Left ventricle myocardium inferior (tissue), 1 donor: Measurements from ENCODE around the gene GNG12. TPM values are rescaled to one million over a fixed set of nuclear protein-coding genes. Genes with fewer than 3 reads are reported as not detected.

ENCODE experiments used
- DNase-seq: peaks from one replicate; pipeline ENCODE4 v3.0.0-alpha.2; 2020
- H3K27ac ChIP-seq: fragments of 200-600 bp; replicated peaks from 2 replicates; pipeline ENCODE4 v1.8.0; 2021
- H3K27me3 ChIP-seq: fragments of 200-600 bp; 2 replicates; pipeline ENCODE4 v1.8.0; 2021; ENCODE audit warnings: low read depth
- H3K36me3 ChIP-seq: fragments of 200-600 bp; 2 replicates; pipeline ENCODE4 v1.8.0; 2021
- H3K4me1 ChIP-seq: fragments of 200-600 bp; 2 replicates; pipeline ENCODE4 v1.8.0; 2021
- H3K4me3 ChIP-seq: fragments of 200-600 bp; 2 replicates; pipeline ENCODE4 v1.8.0; 2021; ENCODE audit warnings: mild to moderate bottlenecking, moderate library complexity
- H3K9me3 ChIP-seq: fragments of 200-600 bp; replicated peaks from 2 replicates; pipeline ENCODE4 v1.8.0; 2021
- CTCF ChIP-seq: fragments of 200-600 bp; IDR thresholded peaks from 2 replicates; pipeline ENCODE4 v1.8.0; 2021; ENCODE audit warnings: antibody characterized with exemption, mild to moderate bottlenecking, borderline replicate concordance
- intact Hi-C: fragments of 100-400 bp; cut with micrococcal nuclease; formaldehyde crosslinking; loops from one replicate; pipeline ENCODE4 v1.11.0; 2022
- total RNA-seq: library from RNA; stranded (reverse); fragmentation: NEBNext Ultra II Directional; extraction: Animal tissue kit (Norgen Biotek cat#: 25700); gene quantifications from one replicate; pipeline ENCODE4 v1.2.1, GENCODE V29; 2021
- donor health status: DM: no; HTN: yes; CAD: no; lungs with severe emphysema.

GNG12 gene
- total RNA-seq, 1 donor from 2014 or later, result 35.1 TPM

- H3K36me3 ChIP-seq, result no peaks in the 10 kb centered on the region
- TF ChIP-seq CTCF, result no peak
These were observed 77.6 kb downstream of the GNG12 start for GRCh38 chr1:67755619-67756018.

GRCh38 chr1:67755160-67755559, 78.1 kb downstream of the GNG12 start:
- Histone ChIP-seq H3K4me3 (no peak overlapping the region), H3K36me3 (no peaks in the 10 kb centered on the region), H3K27me3 (no peaks in the 10 kb centered on the region), H3K27ac (no peak overlapping the region), H3K4me1 (peaks cover 71% of the 10 kb centered on the region), H3K9me3 (no peaks in the 10 kb centered on the region)
- TF ChIP-seq CTCF, result no peak
- intact Hi-C loops, result no loop called here
- no peak for DNase-seq

More at GRCh38 chr1:67755619-67756018, 77.6 kb downstream of the GNG12 start:
- Histone ChIP-seq H3K27me3 (no peaks in the 10 kb centered on the region), H3K9me3 (no peaks in the 10 kb centered on the region), H3K27ac (no peak overlapping the region), H3K4me3 (no peak overlapping the region), H3K4me1 (peaks cover 71% of the 10 kb centered on the region)
- DNase-seq, result no peak
- intact Hi-C loops, result no loop called here

- H3K4me1 ChIP-seq, result peaks cover 71% of the 10 kb centered on the region
- intact Hi-C loops, result loop anchor here (5.0 kb wide), 1 partner anchor 67 kb away; the partner anchor contains the start of gene GADD45A
- no peaks in the 10 kb centered on the region for H3K27me3 ChIP-seq
- TF ChIP-seq CTCF, result no peak
- H3K4me3 ChIP-seq, result no peak overlapping the region
- no peak for DNase-seq
- H3K9me3 ChIP-seq, result no peaks in the 10 kb centered on the region
- H3K36me3 ChIP-seq, result no peaks in the 10 kb centered on the region
- no peak overlapping the region for H3K27ac ChIP-seq
These were observed 78.7 kb downstream of the GNG12 start for GRCh38 chr1:67754526-67754920.

GRCh38 chr1:67753776-67754525, 79.3 kb downstream of the GNG12 start:
- intact Hi-C loops, result loop anchor here (5.0 kb wide), 1 partner anchor 67 kb away; the partner anchor contains the start of gene GADD45A
- Histone ChIP-seq H3K36me3 (no peaks in the 10 kb centered on the region), H3K4me1 (peaks cover 71% of the 10 kb centered on the region), H3K27ac (no peak overlapping the region), H3K4me3 (no peak overlapping the region), H3K27me3 (no peaks in the 10 kb centered on the region), H3K9me3 (no peaks in the 10 kb centered on the region)
- DNase-seq, result no peak
- no peak for TF ChIP-seq CTCF

GRCh38 chr1:67752306-67752705, 81.0 kb downstream of the GNG12 start:
- Histone ChIP-seq H3K27ac (no peak overlapping the region), H3K9me3 (no peaks in the 10 kb centered on the region), H3K4me1 (peaks cover 79% of the 10 kb centered on the region), H3K36me3 (no peaks in the 10 kb centered on the region), H3K27me3 (no peaks in the 10 kb centered on the region), H3K4me3 (no peak overlapping the region)
- no peak for TF ChIP-seq CTCF
- intact Hi-C loops, result loop anchor here (5.0 kb wide), 1 partner anchor 65 kb away; the partner anchor contains the start of gene GADD45A
- DNase-seq, result no peak
